DND-41 (cell line): ENCODE measurements around the gene SF3B6.
"Not testable (repeated sequence)": the region's sequence is repeated elsewhere in the genome, so short reads cannot be mapped to it uniquely, and the experiment has no call there.

Source experiments
- CTCF ChIP-seq: IDR thresholded peaks from 2 replicates; pipeline ENCODE4 v1.5.1; 2012; ENCODE audit warnings: borderline replicate concordance, low read length, moderate library complexity, mild to moderate bottlenecking; ENCODE audit not compliant: poor library complexity, severe bottlenecking; ENCODE audit errors: extremely low read depth
- EZH2 ChIP-seq: IDR thresholded peaks from 3 replicates; pipeline ENCODE4 v1.6.1; 2012; ENCODE audit warnings: borderline replicate concordance, low read depth, mild to moderate bottlenecking, moderate library complexity, low read length, inconsistent platforms; ENCODE audit not compliant: severe bottlenecking

- not testable (repeated sequence) for TF ChIP-seq CTCF, EZH2
Observed at GRCh38 chr2:24043133-24043532, 33.0 kb downstream of the SF3B6 start.
